WERI-Rb-1 (cell line): Measurements from ENCODE around the gene RASGRF1.

ENCODE experiments used
- DNase-seq: peaks from one replicate; pipeline ENCODE4 v3.0.0-alpha.2; 2020
- H3K27ac ChIP-seq: fragments of 250-450 bp; sonication (Bioruptor Pico); 2 replicates; pipeline ENCODE4 v1.5.1; 2020; ENCODE audit warnings: mild to moderate bottlenecking, moderate library complexity
- H3K27me3 ChIP-seq: fragments of 250-450 bp; sonication (Bioruptor Pico); 2 replicates; pipeline ENCODE4 v1.5.1; 2021; ENCODE audit warnings: mild to moderate bottlenecking, low read depth, moderate library complexity; ENCODE audit not compliant: insufficient read depth, severe bottlenecking
- H3K36me3 ChIP-seq: fragments of 250-450 bp; sonication (Bioruptor Pico); 2 replicates; pipeline ENCODE4 v1.5.1; 2020; ENCODE audit warnings: mild to moderate bottlenecking, moderate library complexity
- H3K4me3 ChIP-seq: 2 replicates; pipeline ENCODE4 v1.5.1; 2011; ENCODE audit warnings: low read depth, mild to moderate bottlenecking, control low read depth, low read length
- H3K9me3 ChIP-seq: fragments of 250-450 bp; sonication (Bioruptor Pico); 2 replicates; pipeline ENCODE4 v1.5.1; 2021; ENCODE audit warnings: mild to moderate bottlenecking, moderate library complexity; ENCODE audit not compliant: severe bottlenecking
- TF ChIP-seq, protein P1 (sequence below): IDR thresholded peaks from 2 replicates; pipeline ENCODE4 v1.5.1; 2011; ENCODE audit warnings: low read depth, mild to moderate bottlenecking, control low read depth, inconsistent platforms, low read length

Gene RASGRF1

DNA sequence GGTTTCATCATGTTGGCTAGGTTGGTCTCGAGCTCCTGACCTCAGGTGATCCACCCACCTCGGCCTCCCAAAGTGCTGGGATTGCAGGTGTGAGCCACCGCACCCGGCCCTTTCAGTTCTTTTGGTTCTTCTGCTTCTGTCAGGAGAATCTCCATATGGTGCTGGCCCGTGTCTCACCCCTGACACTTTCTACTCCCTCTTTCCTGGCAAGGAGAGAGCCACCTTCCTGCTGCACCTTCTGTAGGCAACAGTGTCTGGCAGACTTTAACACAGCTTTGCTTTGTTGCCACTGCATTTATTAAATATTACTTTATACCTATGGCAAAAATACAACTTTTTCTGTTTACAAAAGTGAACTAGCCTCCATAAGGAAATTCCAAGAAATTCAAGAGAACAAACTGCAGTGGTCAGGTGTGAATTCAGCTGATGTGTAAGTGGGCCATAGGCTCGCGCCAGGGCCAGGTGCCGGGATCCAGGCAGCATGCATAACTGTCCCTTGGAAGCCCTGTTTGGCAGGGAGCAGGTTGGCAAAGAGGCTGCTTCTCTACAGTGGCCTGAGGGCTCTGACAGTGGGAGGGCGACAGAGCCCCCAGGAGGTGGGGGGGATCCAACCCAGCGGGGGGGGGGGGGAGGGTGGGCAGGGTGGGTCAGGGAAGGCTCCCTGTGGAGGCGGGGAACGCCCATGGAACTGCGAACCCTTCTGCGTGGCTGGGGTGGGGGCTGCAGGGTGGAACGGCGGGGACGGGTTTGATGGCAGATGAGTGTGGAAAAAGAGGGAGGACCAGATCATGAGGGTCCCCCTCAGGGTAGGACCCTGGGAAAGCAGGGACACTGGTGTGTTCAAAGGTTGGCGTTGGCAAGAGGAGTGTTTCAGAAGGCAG is 166.9 kb downstream of the RASGRF1 start:
- H3K9me3 ChIP-seq, result no peaks in the 10 kb centered on the region
- no peak for DNase-seq
- H3K27ac ChIP-seq, result no peak overlapping the region
- peaks cover 40% of the 10 kb centered on the region for H3K36me3 ChIP-seq
- no peak overlapping the region for H3K4me3 ChIP-seq
- no peaks in the 10 kb centered on the region for H3K27me3 ChIP-seq
- TF ChIP-seq, protein P1, sequence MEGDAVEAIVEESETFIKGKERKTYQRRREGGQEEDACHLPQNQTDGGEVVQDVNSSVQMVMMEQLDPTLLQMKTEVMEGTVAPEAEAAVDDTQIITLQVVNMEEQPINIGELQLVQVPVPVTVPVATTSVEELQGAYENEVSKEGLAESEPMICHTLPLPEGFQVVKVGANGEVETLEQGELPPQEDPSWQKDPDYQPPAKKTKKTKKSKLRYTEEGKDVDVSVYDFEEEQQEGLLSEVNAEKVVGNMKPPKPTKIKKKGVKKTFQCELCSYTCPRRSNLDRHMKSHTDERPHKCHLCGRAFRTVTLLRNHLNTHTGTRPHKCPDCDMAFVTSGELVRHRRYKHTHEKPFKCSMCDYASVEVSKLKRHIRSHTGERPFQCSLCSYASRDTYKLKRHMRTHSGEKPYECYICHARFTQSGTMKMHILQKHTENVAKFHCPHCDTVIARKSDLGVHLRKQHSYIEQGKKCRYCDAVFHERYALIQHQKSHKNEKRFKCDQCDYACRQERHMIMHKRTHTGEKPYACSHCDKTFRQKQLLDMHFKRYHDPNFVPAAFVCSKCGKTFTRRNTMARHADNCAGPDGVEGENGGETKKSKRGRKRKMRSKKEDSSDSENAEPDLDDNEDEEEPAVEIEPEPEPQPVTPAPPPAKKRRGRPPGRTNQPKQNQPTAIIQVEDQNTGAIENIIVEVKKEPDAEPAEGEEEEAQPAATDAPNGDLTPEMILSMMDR, result no peak

DNA sequence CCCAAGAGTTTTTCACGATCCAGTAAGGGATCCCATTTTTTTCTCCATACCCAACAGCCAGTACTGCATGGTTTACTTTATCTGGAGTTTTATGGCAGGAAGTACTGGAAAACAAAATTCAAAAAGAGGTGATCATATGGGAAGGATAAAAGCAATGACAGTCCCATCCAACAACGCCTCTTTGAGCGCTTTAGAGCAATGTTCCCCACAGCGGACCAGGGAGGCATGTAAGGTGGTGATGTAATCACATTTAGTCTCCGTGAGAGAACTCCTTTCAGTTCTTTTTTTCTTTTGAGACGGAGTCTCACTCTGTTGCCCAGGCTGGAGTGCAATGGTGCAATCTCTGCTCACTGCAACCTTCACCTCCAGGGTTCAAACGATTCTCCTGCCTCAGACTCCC is 167.6 kb downstream of the RASGRF1 start:
- DNase-seq, result no peak
- Histone ChIP-seq H3K4me3 (no peak overlapping the region), H3K36me3 (peaks cover 45% of the 10 kb centered on the region), H3K9me3 (no peaks in the 10 kb centered on the region), H3K27me3 (no peaks in the 10 kb centered on the region), H3K27ac (no peak overlapping the region)
- TF ChIP-seq, protein P1, result no peak

- Histone ChIP-seq H3K9me3 (no peaks in the 10 kb centered on the region), H3K27me3 (no peaks in the 10 kb centered on the region), H3K4me3 (no peak overlapping the region), H3K27ac (no peak overlapping the region), H3K36me3 (peaks cover 45% of the 10 kb centered on the region)
- TF ChIP-seq, protein P1, result no peak
- no peak for DNase-seq
Measured at GRCh38 chr15:78922527-78922926, 168.1 kb downstream of the RASGRF1 start.

GRCh38 chr15:78921940-78922339 is 168.6 kb downstream of the RASGRF1 start:
- H3K4me3 ChIP-seq, result no peak overlapping the region
- no peak overlapping the region for H3K27ac ChIP-seq
- TF ChIP-seq, protein P1, result no peak
- H3K27me3 ChIP-seq, result no peaks in the 10 kb centered on the region
- peaks cover 45% of the 10 kb centered on the region for H3K36me3 ChIP-seq
- DNase-seq, result no peak
- no peaks in the 10 kb centered on the region for H3K9me3 ChIP-seq

DNA sequence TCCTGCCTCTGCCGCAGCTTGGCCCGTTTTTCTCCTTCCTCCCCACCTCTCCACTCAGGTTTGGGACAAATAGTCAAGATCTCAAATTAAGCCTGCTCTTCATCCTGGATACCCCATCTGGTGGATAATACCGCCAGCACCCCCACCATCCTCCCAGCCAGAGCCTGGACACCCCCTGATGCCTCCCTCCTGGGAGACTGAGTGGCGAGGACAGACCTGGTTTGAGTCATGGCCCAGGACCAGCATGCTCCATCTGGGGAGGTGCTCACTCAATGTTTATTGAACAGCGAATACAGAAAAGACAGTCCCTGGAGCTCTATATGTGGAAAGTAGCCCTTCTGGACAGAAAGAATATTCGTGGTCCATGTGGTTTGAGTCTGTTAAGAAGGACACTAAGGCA is 169.1 kb downstream of the RASGRF1 start:
- Histone ChIP-seq H3K36me3 (peaks cover 45% of the 10 kb centered on the region), H3K9me3 (no peaks in the 10 kb centered on the region), H3K4me3 (no peak overlapping the region), H3K27me3 (no peaks in the 10 kb centered on the region), H3K27ac (no peak overlapping the region)
- TF ChIP-seq, protein P1, result no peak
- DNase-seq, result no peak

DNA sequence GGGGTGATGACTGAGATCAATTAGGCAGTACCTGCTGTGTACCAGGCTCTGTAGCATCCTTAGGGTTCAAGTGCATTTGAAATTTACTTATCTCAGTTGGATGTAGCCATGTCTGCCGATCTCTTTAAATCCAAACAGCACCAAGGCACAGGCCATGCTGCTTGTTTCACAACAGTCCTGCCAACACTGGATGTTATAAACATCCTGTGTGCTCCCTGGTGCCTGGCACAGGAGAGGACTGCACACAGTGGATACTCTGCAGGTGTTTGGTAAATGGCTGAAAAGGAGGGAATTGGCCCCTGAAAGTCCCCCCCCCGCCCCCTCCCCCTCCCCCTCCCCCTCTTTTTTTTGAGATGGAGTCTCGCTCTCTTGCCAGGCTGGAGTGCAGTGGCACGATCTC is 172.7 kb downstream of the RASGRF1 start:
- TF ChIP-seq, protein P1, result no peak

More for the DNA sequence above, 172.7 kb downstream of the RASGRF1 start:
- H3K9me3 ChIP-seq, result no peaks in the 10 kb centered on the region
- no peak overlapping the region for H3K4me3 ChIP-seq
- H3K36me3 ChIP-seq, result peaks cover 44% of the 10 kb centered on the region
- H3K27me3 ChIP-seq, result no peaks in the 10 kb centered on the region
- no peak overlapping the region for H3K27ac ChIP-seq
- DNase-seq, result no peak
